NCI-H1436 (cell line): ENCODE data around the gene DYSF.

ENCODE experiments used
- DNase-seq: peaks from one replicate; lab custom pipeline; 2025; lab: John Stamatoyannopoulos, UW

Gene DYSF

GRCh38 chr2:71672826-71673795, 219.8 kb downstream of the DYSF start:
- no peak for DNase-seq

- no peak for DNase-seq
These were observed 220.9 kb downstream of the DYSF start for GRCh38 chr2:71674158-71674851.

GRCh38 chr2:71675296-71675695, 221.9 kb downstream of the DYSF start:
- no peak for DNase-seq

- DNase-seq = no peak
These were observed 225.5 kb downstream of the DYSF start for GRCh38 chr2:71678874-71679273.

GRCh38 chr2:71679491-71679890, 226.1 kb downstream of the DYSF start:
- no peak for DNase-seq

GRCh38 chr2:71680925-71681324, 227.6 kb downstream of the DYSF start:
- DNase-seq = no peak

- DNase-seq = no peak
These were observed 228.3 kb downstream of the DYSF start for GRCh38 chr2:71681626-71682025.

- DNase-seq = no peak
These were observed 229.0 kb downstream of the DYSF start for GRCh38 chr2:71682341-71682740.

- no peak for DNase-seq
These were observed 229.7 kb downstream of the DYSF start for GRCh38 chr2:71683070-71683469.

GRCh38 chr2:71683666-71684065, 230.3 kb downstream of the DYSF start:
- no peak for DNase-seq

- DNase-seq = no peak
These were observed 231.1 kb downstream of the DYSF start for GRCh38 chr2:71684226-71685072.

GRCh38 chr2:71685073-71685848, 231.9 kb downstream of the DYSF start:
- no peak for DNase-seq

GRCh38 chr2:71685941-71686611, 232.7 kb downstream of the DYSF start:
- DNase-seq = no peak

- no peak for DNase-seq
These were observed 233.4 kb downstream of the DYSF start for GRCh38 chr2:71686781-71687180.

- DNase-seq = no peak
These were observed 234.1 kb downstream of the DYSF start for GRCh38 chr2:71687412-71687811.

GRCh38 chr2:71688530-71688929, 235.2 kb downstream of the DYSF start:
- no peak for DNase-seq

GRCh38 chr2:71689393-71689792, 236.0 kb downstream of the DYSF start:
- DNase-seq = no peak

GRCh38 chr2:71689968-71690834, 236.8 kb downstream of the DYSF start:
- no peak for DNase-seq

GRCh38 chr2:71690876-71691475, 237.6 kb downstream of the DYSF start:
- DNase-seq = no peak
